GM18868 (cell line): ENCODE results near the gene RIT1.
"Not testable (repeated sequence)": the region's sequence is repeated elsewhere in the genome, so short reads cannot be mapped to it uniquely, and the experiment has no call there.

Experiments used
- ATAC-seq: cut with Tn5 transposase; IDR thresholded peaks from one replicate; pipeline ENCODE4 v1.9.1; 2021; ENCODE audit warnings: mild to moderate bottlenecking, moderate library complexity; ENCODE audit not compliant: unreplicated experiment

RIT1 gene

DNA sequence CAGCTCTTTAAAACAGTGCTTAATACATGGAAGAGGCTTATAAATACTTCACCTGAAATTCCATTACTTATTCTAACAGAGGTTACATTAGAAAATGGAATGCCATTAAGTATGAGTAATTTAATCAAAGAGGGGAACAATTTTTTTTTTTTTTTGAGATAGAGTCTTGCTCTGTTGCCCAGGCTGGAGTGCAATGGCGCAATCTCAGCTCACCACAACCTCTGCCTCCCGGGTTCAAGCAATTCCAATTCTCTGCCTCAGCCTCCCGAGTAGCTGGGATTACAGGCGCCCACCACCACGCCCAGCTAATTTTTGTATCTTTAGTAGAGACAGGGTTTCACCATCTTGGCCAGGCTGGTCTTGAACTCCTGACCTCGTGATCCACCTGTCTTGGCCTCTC lies 15.5 kb downstream of the RIT1 start:
- ATAC-seq: not testable (repeated sequence)

GRCh38 chr1:155893389-155894142 lies 17.6 kb downstream of the RIT1 start:
- no peak for ATAC-seq

- ATAC-seq: no peak
Observed at GRCh38 chr1:155892796-155893195, 18.4 kb downstream of the RIT1 start.

GRCh38 chr1:155890251-155890650 lies 20.9 kb downstream of the RIT1 start:
- no peak for ATAC-seq

DNA sequence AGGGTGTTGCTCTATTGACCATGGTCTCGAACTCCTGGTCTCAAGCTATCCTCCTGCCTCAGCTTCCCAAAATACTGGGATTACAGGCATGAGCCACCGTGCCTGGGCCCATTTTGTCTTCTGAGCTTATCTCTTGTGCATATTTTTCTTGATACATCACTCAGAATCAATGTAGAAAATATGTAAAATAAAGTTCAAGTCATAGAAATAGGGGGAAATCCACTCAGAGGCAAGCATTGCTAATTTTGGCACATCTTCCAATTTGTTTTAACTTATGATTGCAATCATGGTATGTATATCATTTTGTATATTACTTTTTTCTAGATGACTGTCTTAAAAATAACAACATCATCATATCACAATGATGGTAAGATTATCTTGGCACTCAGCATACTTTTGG lies 21.6 kb downstream of the RIT1 start:
- no peak for ATAC-seq

DNA sequence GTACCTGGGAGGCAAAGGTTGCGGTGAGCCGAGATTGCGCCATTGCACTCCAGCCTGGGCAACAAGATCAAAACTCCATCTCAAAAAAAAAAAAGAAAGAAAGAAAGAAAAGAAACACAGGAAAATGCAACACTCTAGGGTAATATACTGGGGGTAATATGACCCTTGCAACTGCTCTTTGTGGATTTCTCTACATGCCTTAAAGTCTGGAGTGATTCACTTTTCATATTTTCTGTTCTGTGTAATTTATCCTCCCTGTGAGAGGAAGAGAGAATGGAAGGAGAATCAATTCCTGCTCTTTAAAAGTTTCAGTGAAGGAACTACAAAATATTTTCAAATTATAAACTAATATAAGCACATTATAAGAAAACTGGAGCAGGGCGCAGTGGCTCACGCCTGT lies 22.7 kb downstream of the RIT1 start:
- no peak for ATAC-seq

DNA sequence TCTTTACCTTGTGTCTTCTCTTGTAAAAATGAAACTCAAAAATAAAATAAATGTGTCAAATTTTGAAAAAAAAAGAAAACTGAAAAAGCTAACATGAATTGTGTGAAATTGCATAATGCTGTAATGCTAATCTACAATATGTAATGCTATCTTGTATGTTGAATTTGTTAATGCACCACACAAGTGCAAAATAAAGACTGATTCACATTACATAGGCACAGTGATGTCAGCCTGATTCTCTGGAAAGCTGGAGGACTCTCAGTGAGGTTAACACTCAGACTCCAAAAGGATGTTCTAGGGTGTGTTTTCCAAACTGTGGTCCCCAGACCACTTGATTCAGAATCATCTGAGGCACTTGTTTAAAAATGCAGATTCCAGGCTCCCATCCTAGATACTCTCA lies 26.2 kb downstream of the RIT1 start:
- no peak for ATAC-seq

- ATAC-seq: no peak
Observed at GRCh38 chr1:155884031-155884960, 26.9 kb downstream of the RIT1 start.

- no peak for ATAC-seq
Observed at GRCh38 chr1:155882766-155883165, 28.4 kb downstream of the RIT1 start.

DNA sequence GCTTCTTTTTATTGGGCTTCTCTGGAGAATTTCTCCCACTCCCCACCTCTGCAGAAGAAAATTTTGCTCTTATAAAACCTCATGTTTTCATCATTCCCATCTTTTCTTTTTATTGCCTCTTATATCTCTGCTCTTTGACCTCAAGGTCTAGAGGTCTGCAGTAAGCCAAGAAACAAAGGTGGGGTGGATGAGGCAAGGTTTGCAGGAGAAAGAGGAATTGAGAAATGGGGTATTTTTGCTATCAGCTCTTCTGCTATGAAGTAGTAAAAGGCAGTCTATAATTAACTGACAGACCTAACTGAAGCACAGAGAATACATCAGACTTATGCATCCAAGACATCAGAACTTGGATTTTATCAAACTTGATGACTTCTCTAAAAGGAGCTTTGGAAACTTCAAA lies 28.9 kb downstream of the RIT1 start:
- ATAC-seq: no peak

DNA sequence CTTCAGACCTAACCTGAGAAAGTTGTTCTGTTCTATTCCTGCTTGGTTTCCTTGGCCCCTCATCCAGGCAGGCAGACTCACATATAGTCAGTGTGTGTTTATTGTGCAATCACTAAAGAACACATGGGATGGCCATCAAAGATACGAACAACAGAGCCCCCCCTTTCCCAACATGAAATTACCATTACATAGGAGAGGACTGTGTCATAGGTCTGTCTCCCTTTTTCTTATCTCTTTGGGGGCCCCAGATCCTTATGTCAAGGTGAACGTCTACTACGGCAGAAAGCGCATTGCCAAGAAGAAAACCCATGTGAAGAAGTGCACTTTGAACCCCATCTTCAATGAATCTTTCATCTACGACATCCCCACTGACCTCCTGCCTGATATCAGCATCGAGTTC lies 30.2 kb downstream of the RIT1 start:
- ATAC-seq: no peak

DNA sequence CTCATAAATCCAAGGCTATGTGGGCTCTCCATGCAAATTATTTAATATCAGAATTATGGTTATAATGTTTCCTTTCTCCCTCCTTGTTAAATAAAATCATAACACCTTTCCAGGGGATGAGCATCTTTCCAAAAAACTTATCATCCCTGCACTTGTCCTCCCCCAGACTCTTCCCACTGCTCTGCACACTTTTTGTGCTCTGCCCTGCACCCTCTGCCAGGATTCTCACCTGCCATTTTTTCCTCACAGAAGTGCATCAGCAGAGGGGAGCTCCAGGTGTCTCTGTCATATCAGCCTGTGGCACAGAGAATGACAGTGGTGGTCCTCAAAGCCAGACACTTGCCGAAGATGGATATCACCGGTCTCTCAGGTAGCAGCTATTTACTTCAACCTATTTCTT lies 30.9 kb downstream of the RIT1 start:
- no peak for ATAC-seq

GRCh38 chr1:155877945-155878344 lies 33.2 kb downstream of the RIT1 start:
- no peak for ATAC-seq

- no peak for ATAC-seq
Observed at GRCh38 chr1:155873860-155874259, 37.3 kb downstream of the RIT1 start.

- no peak for ATAC-seq
Observed at GRCh38 chr1:155872527-155872926, 38.6 kb downstream of the RIT1 start.

- ATAC-seq: no peak
Observed at GRCh38 chr1:155871390-155871789, 39.8 kb downstream of the RIT1 start.

DNA sequence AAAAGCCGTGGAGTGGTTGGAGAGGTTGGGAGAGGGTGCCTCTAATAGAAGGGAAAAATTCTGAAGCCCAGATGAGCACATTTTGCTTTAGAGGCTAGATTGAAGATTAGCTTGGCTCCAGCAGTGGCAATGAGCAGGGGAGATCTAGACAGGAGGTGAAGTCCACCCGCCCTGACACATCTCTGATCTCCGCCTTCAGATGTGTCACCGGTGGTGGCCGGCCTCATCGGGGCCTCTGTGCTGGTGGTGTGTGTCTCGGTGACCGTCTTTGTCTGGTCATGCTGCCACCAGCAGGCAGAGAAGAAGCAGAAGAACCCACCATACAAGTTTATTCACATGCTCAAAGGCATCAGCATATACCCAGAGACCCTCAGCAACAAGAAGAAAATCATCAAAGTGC lies 43.4 kb downstream of the RIT1 start:
- no peak for ATAC-seq

- ATAC-seq: no peak
Observed at GRCh38 chr1:155864393-155864792, 46.8 kb downstream of the RIT1 start.

- no peak for ATAC-seq
Observed at GRCh38 chr1:155861896-155862295, 49.3 kb downstream of the RIT1 start.

DNA sequence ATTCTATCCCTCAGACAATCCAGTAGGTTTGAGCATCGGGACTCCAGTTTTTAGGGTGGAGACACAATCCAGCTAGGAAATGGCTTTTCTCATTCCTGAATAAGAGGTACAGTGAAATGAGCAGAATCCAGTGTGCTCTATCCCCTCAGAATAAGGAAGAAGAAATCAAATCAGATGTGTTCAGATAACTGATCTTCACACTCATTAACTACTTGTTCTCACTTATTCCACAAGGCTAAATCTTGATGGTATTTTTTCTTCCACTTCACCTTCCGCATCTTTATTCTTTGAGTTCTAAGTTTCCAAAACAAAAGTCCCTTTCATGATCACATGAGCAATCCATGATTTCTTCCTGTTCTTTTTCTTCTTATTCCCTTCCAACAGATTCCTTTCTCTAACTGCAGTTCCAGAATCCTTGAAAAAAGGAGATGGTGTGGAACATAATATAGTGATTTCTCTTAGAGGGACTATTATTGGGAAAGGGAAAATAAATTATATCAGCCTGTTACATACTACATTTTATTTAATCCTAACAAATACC lies 50.1 kb downstream of the RIT1 start:
- no peak for ATAC-seq

- ATAC-seq: no peak
Observed at GRCh38 chr1:155859881-155860871, 51.0 kb downstream of the RIT1 start.
